ENCODE measurements around the gene FOXP1. TPM values are rescaled to one million over a fixed set of nuclear protein-coding genes. Genes with fewer than 3 reads are reported as not detected.

FOXP1 gene
- total RNA-seq, 4 donors from 2014 or later, result 49.8 to 157 (median 71.9) TPM

- H3K36me3 ChIP-seq, result no peaks in the 10 kb centered on the region
- H3K27ac ChIP-seq, result no peak overlapping the region
- no peaks in the 10 kb centered on the region for H3K9me3 ChIP-seq
- DNase-seq (ENCODE audit: low spot score in 2 of 2), result no peak
- H3K27me3 ChIP-seq, result no peaks in the 10 kb centered on the region
- no peak for TF ChIP-seq CTCF (IDR thresholded peaks at IDR 0.05)
- no peak for TF ChIP-seq POLR2AphosphoS5 (IDR thresholded peaks at IDR 0.05)
- no peak for TF ChIP-seq POLR2A (IDR thresholded peaks at IDR 0.05)
- TF ChIP-seq EP300 (IDR thresholded peaks at IDR 0.05), result no peak
- no peak overlapping the region for H3K4me3 ChIP-seq
- peaks cover 3% of the 10 kb centered on the region for H3K4me1 ChIP-seq
- WGBS, result 93% methylated on average over 2 of the region's 2 CpGs
Measured at GRCh38 chr3:71315431-71315830, 268.1 kb downstream of the FOXP1 start.

DNA sequence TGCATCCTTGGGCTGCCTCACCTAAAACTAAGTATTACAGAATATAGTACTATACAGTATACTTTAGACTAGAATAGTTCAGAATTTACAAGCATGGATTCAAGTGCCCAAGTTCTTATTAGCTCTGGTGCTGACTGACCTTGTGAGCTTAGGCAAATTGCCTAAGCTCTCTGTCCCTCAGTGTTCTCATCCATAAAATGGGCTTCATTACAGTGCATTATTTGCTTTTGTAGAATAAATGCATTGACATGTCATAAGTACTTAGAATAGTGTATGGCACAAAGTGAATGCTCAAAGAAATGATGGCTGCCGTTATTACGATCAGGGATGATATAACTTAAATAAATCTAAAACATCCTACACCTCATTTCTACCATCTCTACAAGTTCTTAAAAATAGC is 269.7 kb downstream of the FOXP1 start:
- WGBS, result 97% methylated on average over 2 of the region's 2 CpGs
- DNase-seq (ENCODE audit: low spot score in 2 of 2), result no peak

DNA sequence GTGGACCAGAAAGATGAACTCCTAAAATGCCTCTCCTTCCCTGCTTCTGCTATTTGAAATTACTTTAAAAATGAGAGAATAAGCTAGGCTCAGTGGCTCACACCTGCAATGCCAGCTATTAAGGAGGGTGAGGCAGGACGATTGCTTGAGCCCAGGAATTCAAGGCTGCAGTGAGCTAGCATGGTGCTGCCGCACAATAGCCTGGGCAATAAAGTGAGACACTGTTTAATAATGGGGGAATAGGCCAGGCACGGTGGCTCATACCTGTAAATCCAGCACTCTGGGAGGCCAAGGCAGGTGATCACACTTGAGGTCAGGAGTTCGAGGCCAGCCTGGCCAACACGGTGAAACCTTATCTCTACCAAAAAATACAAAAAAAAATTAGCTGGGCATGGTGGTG is 271.1 kb downstream of the FOXP1 start:
- no peak for DNase-seq (ENCODE audit: low spot score in 2 of 2)

More for the DNA sequence above, 269.7 kb downstream of the FOXP1 start:
- Histone ChIP-seq H3K4me3 (no peak overlapping the region), H3K9me3 (no peaks in the 10 kb centered on the region), H3K4me1 (peaks cover 5% of the 10 kb centered on the region), H3K27me3 (no peaks in the 10 kb centered on the region), H3K36me3 (no peaks in the 10 kb centered on the region), H3K27ac (no peak overlapping the region)
- TF ChIP-seq EP300 (IDR thresholded peaks at IDR 0.05) (no peak), CTCF (IDR thresholded peaks at IDR 0.05) (no peak), POLR2AphosphoS5 (IDR thresholded peaks at IDR 0.05) (no peak), POLR2A (IDR thresholded peaks at IDR 0.05) (no peak)

DNA sequence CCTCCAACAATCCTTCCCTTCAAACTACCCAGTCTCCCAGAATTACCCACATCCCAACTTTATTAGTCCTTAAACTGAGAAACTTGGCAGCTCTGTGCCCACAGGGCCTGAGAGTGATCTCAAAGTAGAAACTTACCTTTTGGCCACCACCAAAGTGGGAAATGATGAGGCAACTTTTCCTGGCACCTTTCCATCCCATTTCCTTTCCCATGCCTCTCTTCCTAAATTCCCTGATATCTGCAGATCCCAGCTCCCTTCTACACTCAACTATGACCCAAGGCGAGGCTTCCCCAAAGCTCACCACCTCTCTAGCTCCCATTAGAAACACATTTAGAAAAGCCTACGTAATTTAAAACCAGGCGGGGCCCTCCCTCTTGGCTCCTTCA is 271.9 kb downstream of the FOXP1 start:
- WGBS, result 80% methylated on average over 3 of the region's 3 CpGs
- H3K27me3 ChIP-seq, result no peaks in the 10 kb centered on the region

More for the DNA sequence above, 271.1 kb downstream of the FOXP1 start:
- H3K4me3 ChIP-seq, result no peak overlapping the region
- H3K9me3 ChIP-seq, result no peaks in the 10 kb centered on the region
- 90% methylated on average over 5 of the region's 5 CpGs for WGBS
- H3K27me3 ChIP-seq, result no peaks in the 10 kb centered on the region
- TF ChIP-seq POLR2A (IDR thresholded peaks at IDR 0.05) (no peak), CTCF (IDR thresholded peaks at IDR 0.05) (no peak), POLR2AphosphoS5 (IDR thresholded peaks at IDR 0.05) (no peak), EP300 (IDR thresholded peaks at IDR 0.05) (no peak)
- peaks cover 5% of the 10 kb centered on the region for H3K4me1 ChIP-seq
- H3K27ac ChIP-seq, result no peak overlapping the region
- H3K36me3 ChIP-seq, result no peaks in the 10 kb centered on the region

More for the DNA sequence above, 271.9 kb downstream of the FOXP1 start:
- H3K4me1 ChIP-seq, result peaks cover 5% of the 10 kb centered on the region
- no peak for DNase-seq (ENCODE audit: low spot score in 2 of 2)
- H3K27ac ChIP-seq, result no peak overlapping the region
- H3K4me3 ChIP-seq, result no peak overlapping the region
- TF ChIP-seq POLR2A (IDR thresholded peaks at IDR 0.05), result no peak
- TF ChIP-seq CTCF (IDR thresholded peaks at IDR 0.05), result no peak
- TF ChIP-seq POLR2AphosphoS5 (IDR thresholded peaks at IDR 0.05), result no peak
- TF ChIP-seq EP300 (IDR thresholded peaks at IDR 0.05), result no peak
- no peaks in the 10 kb centered on the region for H3K9me3 ChIP-seq
- no peaks in the 10 kb centered on the region for H3K36me3 ChIP-seq
